ENCODE data around the gene TBCA. TPM values are rescaled to one million over a fixed set of nuclear protein-coding genes. Genes with fewer than 3 reads are reported as not detected.
A peak's percentile ranks its signal among the peaks of the same experiment; 100 is the strongest.

The TBCA gene
- total RNA-seq, 1 experiment from 2014 or later: 327 TPM

DNA sequence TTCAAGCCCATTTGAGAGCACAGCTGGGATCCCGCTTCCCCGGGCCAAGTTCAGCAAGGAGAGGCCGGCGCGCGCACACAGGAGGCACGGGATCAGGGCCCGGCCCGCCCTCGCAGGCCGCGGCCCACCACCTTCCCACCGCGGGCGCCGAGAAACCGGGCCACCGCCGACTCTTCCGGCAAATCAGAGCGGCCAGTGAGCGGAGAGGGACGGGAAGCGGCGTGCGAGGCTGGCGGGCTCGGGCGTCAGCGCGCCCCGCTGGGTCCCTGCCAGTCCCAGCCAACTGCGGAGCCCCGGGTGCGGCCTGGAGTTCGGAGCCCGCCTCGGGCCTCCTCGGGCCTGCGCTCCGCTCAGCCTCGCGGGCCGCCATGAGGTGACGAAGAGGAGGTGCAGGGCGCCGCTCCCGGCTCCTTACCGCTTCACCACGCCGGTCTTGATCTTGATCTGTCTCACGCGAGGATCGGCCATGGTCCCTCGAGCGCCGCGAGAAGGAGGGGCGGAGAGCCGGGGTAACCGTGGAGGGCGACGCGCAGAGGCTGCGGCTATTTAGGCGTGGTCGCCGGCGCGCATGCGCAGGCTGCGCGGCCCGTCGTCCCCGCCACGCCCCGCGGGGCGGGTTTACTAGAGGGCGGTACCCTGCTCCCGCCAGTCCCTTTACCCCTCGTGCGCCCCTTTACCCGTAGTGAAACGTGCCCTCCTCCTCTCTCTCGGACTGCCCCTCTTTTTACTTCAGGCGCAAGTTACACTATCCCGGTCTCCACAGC, at the start of gene TBCA (continued):
- TF ChIP-seq, protein P1, sequence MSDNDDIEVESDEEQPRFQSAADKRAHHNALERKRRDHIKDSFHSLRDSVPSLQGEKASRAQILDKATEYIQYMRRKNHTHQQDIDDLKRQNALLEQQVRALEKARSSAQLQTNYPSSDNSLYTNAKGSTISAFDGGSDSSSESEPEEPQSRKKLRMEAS (CRISPR knock-in tag; IDR thresholded peaks at IDR 0.05): peak; percentile 24; the same call in 1 of the 2 replicates
- TF ChIP-seq TP53 (CRISPR knock-in tag; IDR thresholded peaks at IDR 0.05): peak; percentile 85; the same call in 1 of the 2 replicates
- peak; percentile 80; the same call in 1 of the 2 replicates for TF ChIP-seq MYBL2 (CRISPR knock-in tag; IDR thresholded peaks at IDR 0.05)
- TF ChIP-seq ESRRA (CRISPR knock-in tag; IDR thresholded peaks at IDR 0.05; ENCODE audit: borderline replicate concordance): peak; percentile 73; the same call in 1 of the 2 replicates
- no peak for TF ChIP-seq HMGA2 (CRISPR knock-in tag; IDR thresholded peaks at IDR 0.05)
- no peak for TF ChIP-seq CREB1 (CRISPR knock-in tag; IDR thresholded peaks at IDR 0.05)
- TF ChIP-seq ZNF671 (CRISPR knock-in tag; IDR thresholded peaks at IDR 0.05): no peak
- TF ChIP-seq ETV6 (CRISPR knock-in tag; IDR thresholded peaks at IDR 0.05): no peak
- no peak for TF ChIP-seq ZNF138 (CRISPR knock-in tag; conservative IDR thresholded peaks at IDR 0.05)
- TF ChIP-seq ZNF263 (CRISPR knock-in tag; IDR thresholded peaks at IDR 0.05; ENCODE audit: low read depth): no peak
- TF ChIP-seq TCF7 (CRISPR knock-in tag; IDR thresholded peaks at IDR 0.05; ENCODE audit: low read depth): no peak
- TF ChIP-seq, protein P2, sequence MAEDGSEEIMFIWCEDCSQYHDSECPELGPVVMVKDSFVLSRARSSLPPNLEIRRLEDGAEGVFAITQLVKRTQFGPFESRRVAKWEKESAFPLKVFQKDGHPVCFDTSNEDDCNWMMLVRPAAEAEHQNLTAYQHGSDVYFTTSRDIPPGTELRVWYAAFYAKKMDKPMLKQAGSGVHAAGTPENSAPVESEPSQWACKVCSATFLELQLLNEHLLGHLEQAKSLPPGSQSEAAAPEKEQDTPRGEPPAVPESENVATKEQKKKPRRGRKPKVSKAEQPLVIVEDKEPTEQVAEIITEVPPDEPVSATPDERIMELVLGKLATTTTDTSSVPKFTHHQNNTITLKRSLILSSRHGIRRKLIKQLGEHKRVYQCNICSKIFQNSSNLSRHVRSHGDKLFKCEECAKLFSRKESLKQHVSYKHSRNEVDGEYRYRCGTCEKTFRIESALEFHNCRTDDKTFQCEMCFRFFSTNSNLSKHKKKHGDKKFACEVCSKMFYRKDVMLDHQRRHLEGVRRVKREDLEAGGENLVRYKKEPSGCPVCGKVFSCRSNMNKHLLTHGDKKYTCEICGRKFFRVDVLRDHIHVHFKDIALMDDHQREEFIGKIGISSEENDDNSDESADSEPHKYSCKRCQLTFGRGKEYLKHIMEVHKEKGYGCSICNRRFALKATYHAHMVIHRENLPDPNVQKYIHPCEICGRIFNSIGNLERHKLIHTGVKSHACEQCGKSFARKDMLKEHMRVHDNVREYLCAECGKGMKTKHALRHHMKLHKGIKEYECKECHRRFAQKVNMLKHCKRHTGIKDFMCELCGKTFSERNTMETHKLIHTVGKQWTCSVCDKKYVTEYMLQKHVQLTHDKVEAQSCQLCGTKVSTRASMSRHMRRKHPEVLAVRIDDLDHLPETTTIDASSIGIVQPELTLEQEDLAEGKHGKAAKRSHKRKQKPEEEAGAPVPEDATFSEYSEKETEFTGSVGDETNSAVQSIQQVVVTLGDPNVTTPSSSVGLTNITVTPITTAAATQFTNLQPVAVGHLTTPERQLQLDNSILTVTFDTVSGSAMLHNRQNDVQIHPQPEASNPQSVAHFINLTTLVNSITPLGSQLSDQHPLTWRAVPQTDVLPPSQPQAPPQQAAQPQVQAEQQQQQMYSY (CRISPR knock-in tag; IDR thresholded peaks at IDR 0.05): no peak; the same call in 1 of the 2 replicates
- TF ChIP-seq E2F5 (CRISPR knock-in tag; IDR thresholded peaks at IDR 0.05): peak; percentile 81; the same call in 1 of the 2 replicates
- TF ChIP-seq PRRX2 (CRISPR knock-in tag; IDR thresholded peaks at IDR 0.05): no peak
- no peak for TF ChIP-seq OVOL2 (CRISPR knock-in tag; IDR thresholded peaks at IDR 0.05; ENCODE audit: borderline replicate concordance)
- TF ChIP-seq CREM (CRISPR knock-in tag; IDR thresholded peaks at IDR 0.05): no peak
- TF ChIP-seq IRF2 (CRISPR knock-in tag; IDR thresholded peaks at IDR 0.05; ENCODE audit: borderline replicate concordance, low read depth): no peak
- TF ChIP-seq JUN (CRISPR knock-in tag; IDR thresholded peaks at IDR 0.05): peak; percentile 75; the same call in 1 of the 2 replicates
- no peak for TF ChIP-seq SOX15 (CRISPR knock-in tag; IDR thresholded peaks at IDR 0.05)
- TF ChIP-seq, protein P3, sequence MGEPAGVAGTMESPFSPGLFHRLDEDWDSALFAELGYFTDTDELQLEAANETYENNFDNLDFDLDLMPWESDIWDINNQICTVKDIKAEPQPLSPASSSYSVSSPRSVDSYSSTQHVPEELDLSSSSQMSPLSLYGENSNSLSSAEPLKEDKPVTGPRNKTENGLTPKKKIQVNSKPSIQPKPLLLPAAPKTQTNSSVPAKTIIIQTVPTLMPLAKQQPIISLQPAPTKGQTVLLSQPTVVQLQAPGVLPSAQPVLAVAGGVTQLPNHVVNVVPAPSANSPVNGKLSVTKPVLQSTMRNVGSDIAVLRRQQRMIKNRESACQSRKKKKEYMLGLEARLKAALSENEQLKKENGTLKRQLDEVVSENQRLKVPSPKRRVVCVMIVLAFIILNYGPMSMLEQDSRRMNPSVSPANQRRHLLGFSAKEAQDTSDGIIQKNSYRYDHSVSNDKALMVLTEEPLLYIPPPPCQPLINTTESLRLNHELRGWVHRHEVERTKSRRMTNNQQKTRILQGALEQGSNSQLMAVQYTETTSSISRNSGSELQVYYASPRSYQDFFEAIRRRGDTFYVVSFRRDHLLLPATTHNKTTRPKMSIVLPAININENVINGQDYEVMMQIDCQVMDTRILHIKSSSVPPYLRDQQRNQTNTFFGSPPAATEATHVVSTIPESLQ (CRISPR knock-in tag; IDR thresholded peaks at IDR 0.05): no peak
- no peak; the same call in 1 of the 2 replicates for TF ChIP-seq ZNF317 (CRISPR knock-in tag; IDR thresholded peaks at IDR 0.05; ENCODE audit: borderline replicate concordance, low read depth)
- no peak for TF ChIP-seq TEAD4 (CRISPR knock-in tag; IDR thresholded peaks at IDR 0.05)
- TF ChIP-seq, protein P4, sequence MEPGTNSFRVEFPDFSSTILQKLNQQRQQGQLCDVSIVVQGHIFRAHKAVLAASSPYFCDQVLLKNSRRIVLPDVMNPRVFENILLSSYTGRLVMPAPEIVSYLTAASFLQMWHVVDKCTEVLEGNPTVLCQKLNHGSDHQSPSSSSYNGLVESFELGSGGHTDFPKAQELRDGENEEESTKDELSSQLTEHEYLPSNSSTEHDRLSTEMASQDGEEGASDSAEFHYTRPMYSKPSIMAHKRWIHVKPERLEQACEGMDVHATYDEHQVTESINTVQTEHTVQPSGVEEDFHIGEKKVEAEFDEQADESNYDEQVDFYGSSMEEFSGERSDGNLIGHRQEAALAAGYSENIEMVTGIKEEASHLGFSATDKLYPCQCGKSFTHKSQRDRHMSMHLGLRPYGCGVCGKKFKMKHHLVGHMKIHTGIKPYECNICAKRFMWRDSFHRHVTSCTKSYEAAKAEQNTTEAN (CRISPR knock-in tag; IDR thresholded peaks at IDR 0.05): no peak; the same call in 1 of the 2 replicates
- no peak for TF ChIP-seq ERG (CRISPR knock-in tag; IDR thresholded peaks at IDR 0.05)
- TF ChIP-seq MXD4 (CRISPR knock-in tag; IDR thresholded peaks at IDR 0.05; ENCODE audit: borderline replicate concordance): no peak
- TF ChIP-seq, protein P5, sequence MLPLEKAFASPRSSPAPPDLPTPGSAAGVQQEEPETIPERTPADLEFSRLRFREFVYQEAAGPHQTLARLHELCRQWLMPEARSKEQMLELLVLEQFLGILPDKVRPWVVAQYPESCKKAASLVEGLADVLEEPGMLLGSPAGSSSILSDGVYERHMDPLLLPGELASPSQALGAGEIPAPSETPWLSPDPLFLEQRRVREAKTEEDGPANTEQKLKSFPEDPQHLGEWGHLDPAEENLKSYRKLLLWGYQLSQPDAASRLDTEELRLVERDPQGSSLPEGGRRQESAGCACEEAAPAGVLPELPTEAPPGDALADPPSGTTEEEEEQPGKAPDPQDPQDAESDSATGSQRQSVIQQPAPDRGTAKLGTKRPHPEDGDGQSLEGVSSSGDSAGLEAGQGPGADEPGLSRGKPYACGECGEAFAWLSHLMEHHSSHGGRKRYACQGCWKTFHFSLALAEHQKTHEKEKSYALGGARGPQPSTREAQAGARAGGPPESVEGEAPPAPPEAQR (CRISPR knock-in tag; IDR thresholded peaks at IDR 0.05): no peak
- no peak for TF ChIP-seq GTF2I (CRISPR knock-in tag; conservative IDR thresholded peaks at IDR 0.05)
- TF ChIP-seq NFATC4 (CRISPR knock-in tag; IDR thresholded peaks at IDR 0.05): no peak
- TF ChIP-seq NFYB (CRISPR knock-in tag; conservative IDR thresholded peaks at IDR 0.05; ENCODE audit: low read depth): no peak

All from WTC11 (cell line).